ENCODE data around the gene EFCAB13. TPM values are rescaled to one million over a fixed set of nuclear protein-coding genes. Genes with fewer than 3 reads are reported as not detected.

Gene EFCAB13
- total RNA-seq, 6 experiments from 2014 or later, result 0.68 to 7.2 (median 3.2) TPM

DNA sequence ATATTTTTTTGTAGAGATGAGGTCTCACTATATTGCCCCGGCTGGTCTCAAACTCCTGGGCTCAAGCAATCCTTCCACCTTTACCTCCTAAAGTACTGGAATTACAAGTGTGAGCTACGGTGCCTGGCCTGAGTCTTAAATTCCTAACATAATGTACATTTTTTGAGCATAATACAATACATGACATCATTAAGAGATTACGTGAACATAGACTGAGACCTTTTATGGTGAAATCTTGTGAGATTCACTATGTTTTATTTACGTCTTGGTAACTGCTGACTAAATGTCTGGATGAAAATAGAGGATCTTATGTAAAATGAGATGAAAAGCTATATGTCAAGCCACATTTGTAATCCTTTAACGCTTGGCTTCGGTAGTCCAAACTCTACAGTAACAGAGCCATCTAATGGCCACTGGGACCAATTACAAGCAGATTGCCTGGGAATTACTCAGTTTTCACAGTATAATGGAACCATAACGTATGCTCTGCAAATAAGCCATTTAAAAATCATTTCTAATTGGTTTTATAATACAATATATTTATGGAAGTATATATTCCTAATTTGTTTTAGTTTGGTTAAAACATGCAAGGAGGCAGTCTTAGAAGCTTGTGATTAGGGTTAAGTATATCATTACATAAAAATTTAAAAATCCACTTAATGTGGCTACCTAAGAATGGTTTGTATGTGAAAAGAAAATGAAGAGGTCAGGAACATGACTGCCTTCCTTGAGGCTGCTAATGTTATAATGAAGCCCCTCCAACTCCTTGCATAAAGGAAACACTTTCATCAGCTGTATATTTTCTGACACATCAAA, 8.1 kb upstream of the EFCAB13 start:
- 15% methylated on average over 7 of the region's 7 CpGs for WGBS (ENCODE audit: insufficient coverage, low coverage, low lambda C conversion rate, missing lambda C conversion rate)
- peak overlapping the region in 1 of 3 donors; percentile 17 for H3K4me3 ChIP-seq
- DNase-seq, result no peak
- H3K27me3 ChIP-seq, result no peaks in the 10 kb centered on the region
- TF ChIP-seq CTCF (IDR thresholded peaks at IDR 0.05), result peak; percentile 80 to 87 (median 85)
- no peak for TF ChIP-seq POLR2A (IDR thresholded peaks at IDR 0.05)
- H3K36me3 ChIP-seq, result no peaks in the 10 kb centered on the region
- peak; percentile 84 to 94 (median 90) for ATAC-seq
- intact Hi-C loops (cut with DNase I), result loop anchor here in 1 of 2 donors (10.0 kb wide), 1 partner anchor 81 kb away; no protein-coding TSS in a partner anchor
- peak overlapping the region; percentile 66 to 92 (median 74) for H3K27ac ChIP-seq
- H3K9me3 ChIP-seq, result no peaks in the 10 kb centered on the region
- peaks cover 0 to 30% (median 6%) of the 10 kb centered on the region in 4 donors for H3K4me1 ChIP-seq

DNA sequence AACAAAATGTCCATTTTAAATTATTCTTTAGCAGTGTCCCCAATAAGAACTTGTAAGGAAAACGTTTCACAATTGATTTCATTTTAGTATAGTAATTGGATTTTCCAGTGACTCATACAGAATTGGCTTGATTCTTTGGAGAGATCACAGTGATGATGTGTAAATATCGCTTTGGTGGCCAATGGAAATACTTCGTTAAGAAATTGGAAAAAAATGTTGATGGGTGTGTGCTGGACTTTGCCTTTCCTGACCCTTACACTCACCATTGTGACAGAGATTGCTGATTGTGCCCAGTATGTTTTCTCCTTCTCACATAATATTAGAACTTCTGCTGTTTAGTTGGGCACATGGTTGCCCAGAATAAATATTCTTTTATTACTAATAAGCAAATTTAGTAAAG, 7.4 kb upstream of the EFCAB13 start:
- H3K36me3 ChIP-seq, result no peaks in the 10 kb centered on the region
- ATAC-seq (peak; percentile 79 to 94 (median 84)), DNase-seq (no peak)
- peak overlapping the region; percentile 66 to 92 (median 74) for H3K27ac ChIP-seq
- TF ChIP-seq POLR2A (IDR thresholded peaks at IDR 0.05) (no peak), CTCF (IDR thresholded peaks at IDR 0.05) (no peak)
- H3K9me3 ChIP-seq, result no peaks in the 10 kb centered on the region
- 18% methylated on average over 3 of the region's 3 CpGs for WGBS (ENCODE audit: insufficient coverage, low coverage, low lambda C conversion rate, missing lambda C conversion rate)
- H3K27me3 ChIP-seq, result no peaks in the 10 kb centered on the region
- peak overlapping the region in 1 of 3 donors; percentile 17 for H3K4me3 ChIP-seq
- peaks cover 0 to 30% (median 6%) of the 10 kb centered on the region in 4 donors for H3K4me1 ChIP-seq
- intact Hi-C loops (cut with DNase I), result loop anchor here in 1 of 2 donors (10.0 kb wide), 1 partner anchor 82 kb away; no protein-coding TSS in a partner anchor

GRCh38 chr17:47317119-47317518, 6.6 kb upstream of the EFCAB13 start:
- peak in 1 of 4 donors; percentile 15 for ATAC-seq
- no peak for TF ChIP-seq CTCF (IDR thresholded peaks at IDR 0.05)
- TF ChIP-seq POLR2A (IDR thresholded peaks at IDR 0.05), result no peak
- peak overlapping the region; percentile 14 to 92 (median 30) for H3K27ac ChIP-seq

GRCh38 chr17:47318197-47318918, 5.4 kb upstream of the EFCAB13 start:
- Histone ChIP-seq H3K36me3 (no peaks in the 10 kb centered on the region), H3K4me3 (no peak overlapping the region), H3K9me3 (no peaks in the 10 kb centered on the region), H3K27me3 (no peaks in the 10 kb centered on the region), H3K4me1 (peaks cover 0 to 36% (median 6%) of the 10 kb centered on the region in 4 donors), H3K27ac (no peak overlapping the region)
- TF ChIP-seq POLR2A (IDR thresholded peaks at IDR 0.05) (no peak), CTCF (IDR thresholded peaks at IDR 0.05) (no peak)
- WGBS (ENCODE audit: insufficient coverage, low coverage, low lambda C conversion rate, missing lambda C conversion rate), result 88% methylated on average over 3 of the region's 3 CpGs
- no peak for DNase-seq
- ATAC-seq, result no peak
- intact Hi-C loops (cut with DNase I), result loop anchor here in 1 of 2 donors (10.0 kb wide), 1 partner anchor 84 kb away; no protein-coding TSS in a partner anchor

More at GRCh38 chr17:47317119-47317518, 6.6 kb upstream of the EFCAB13 start:
- H3K36me3 ChIP-seq, result no peaks in the 10 kb centered on the region
- 67% methylated on average over 1 of the region's 2 CpGs for WGBS (ENCODE audit: insufficient coverage, low coverage, low lambda C conversion rate, missing lambda C conversion rate)
- H3K27me3 ChIP-seq, result no peaks in the 10 kb centered on the region
- intact Hi-C loops (cut with DNase I), result loop anchor here in 1 of 2 donors (10.0 kb wide), 1 partner anchor 82 kb away; no protein-coding TSS in a partner anchor
- no peaks in the 10 kb centered on the region for H3K9me3 ChIP-seq
- no peak for DNase-seq
- H3K4me3 ChIP-seq, result no peak overlapping the region
- peaks cover 0 to 30% (median 6%) of the 10 kb centered on the region in 4 donors for H3K4me1 ChIP-seq

All from right lobe of liver (tissue), 6 donors.